SKM-1 treated with dmso at 0.1 percent for 144 hours (cell line): ENCODE data around the gene SLC2A6.

Source experiments
- DNase-seq: peaks from one replicate; lab custom pipeline; 2025; ENCODE audit not compliant: unreplicated experiment; lab: John Stamatoyannopoulos, UW

The SLC2A6 gene

DNA sequence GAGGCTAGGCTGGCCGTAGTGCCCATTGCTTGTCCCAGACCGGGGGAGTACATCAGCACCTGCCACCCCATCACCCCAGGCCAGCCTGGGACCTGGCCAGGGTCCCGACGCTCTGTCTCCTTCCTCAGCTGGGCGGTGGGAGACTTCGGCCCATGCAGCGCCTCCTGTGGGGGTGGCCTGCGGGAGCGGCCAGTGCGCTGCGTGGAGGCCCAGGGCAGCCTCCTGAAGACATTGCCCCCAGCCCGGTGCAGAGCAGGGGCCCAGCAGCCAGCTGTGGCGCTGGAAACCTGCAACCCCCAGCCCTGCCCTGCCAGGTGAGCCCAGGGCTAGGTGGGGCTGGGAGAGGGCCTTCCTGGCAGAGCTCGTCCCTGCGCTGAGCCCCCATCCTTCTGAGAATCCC, 35.7 kb downstream of the SLC2A6 start:
- DNase-seq: no peak

DNA sequence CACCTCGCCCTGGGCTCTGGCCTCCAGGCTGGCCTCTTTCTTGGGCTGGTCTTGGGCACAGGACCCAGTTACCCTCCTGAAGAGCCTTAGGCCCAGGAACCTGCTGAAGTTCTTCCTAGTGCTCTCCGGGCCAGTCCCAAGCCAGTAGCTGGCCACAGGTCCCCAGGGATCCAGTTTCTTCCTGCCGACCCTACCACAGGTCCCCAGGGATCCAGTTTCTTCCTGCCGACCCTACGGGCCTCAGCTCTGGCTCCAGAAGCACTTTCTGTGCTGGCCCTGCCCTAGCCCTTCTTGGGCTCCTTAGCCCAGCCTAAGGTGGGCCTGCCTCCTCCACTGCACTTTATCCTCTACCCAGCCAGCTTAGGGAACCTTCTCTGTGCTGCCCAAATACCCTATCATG, 37.3 kb downstream of the SLC2A6 start:
- no peak for DNase-seq

GRCh38 chr9:133440874-133441273, 38.0 kb downstream of the SLC2A6 start:
- no peak for DNase-seq

GRCh38 chr9:133439337-133439736, 39.6 kb downstream of the SLC2A6 start:
- DNase-seq: no peak

DNA sequence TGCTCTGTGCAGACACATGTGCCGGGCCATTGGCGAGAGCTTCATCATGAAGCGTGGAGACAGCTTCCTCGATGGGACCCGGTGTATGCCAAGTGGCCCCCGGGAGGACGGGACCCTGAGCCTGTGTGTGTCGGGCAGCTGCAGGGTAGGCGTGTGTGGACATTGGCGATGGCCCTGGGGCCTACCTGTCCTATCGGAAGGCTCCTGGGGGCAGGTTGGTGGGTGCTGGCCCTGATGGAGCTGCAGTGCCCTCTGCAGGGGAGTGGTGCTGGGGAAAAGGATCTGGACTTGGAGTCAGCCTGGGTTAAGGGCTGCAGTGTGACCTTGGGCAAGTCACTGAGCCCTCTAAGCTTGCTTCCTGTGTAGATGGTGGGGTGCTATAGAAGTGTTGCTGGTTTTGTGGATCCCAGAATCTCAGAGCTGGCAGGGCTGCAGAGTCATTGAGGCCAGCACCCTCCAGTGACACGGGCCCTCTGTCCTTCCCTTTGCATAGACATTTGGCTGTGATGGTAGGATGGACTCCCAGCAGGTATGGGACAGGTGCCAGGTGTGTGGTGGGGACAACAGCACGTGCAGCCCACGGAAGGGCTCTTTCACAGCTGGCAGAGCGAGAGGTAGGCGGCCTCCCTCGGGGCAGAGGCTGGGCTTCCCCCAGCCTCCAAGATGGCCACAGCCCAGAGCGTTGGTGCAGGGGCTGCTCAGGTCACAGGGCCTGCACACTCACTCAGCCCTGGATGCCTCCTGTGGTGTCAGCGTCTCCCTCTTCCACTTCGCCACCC, 41.0 kb downstream of the SLC2A6 start:
- no peak for DNase-seq

DNA sequence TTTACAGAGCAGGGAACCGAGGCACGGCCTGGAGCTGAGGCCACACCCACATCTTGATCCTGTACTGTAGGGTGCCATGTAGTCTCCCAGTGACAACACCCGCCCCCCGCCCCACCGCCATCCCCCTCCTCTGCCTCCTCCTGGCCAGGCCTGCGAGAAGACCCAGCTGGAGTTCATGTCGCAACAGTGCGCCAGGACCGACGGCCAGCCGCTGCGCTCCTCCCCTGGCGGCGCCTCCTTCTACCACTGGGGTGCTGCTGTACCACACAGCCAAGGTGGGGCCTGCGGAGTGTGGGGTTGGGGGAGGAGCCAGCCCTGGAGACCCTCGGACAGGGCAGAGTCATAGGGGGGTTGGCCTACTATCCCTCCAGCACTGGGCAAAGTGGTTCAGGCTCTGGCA, 42.2 kb downstream of the SLC2A6 start:
- no peak for DNase-seq

- DNase-seq: no peak
These were observed 45.5 kb downstream of the SLC2A6 start for GRCh38 chr9:133433351-133433843.

- peak; percentile 31 for DNase-seq
These were observed 48.7 kb downstream of the SLC2A6 start for GRCh38 chr9:133430244-133430643.

DNA sequence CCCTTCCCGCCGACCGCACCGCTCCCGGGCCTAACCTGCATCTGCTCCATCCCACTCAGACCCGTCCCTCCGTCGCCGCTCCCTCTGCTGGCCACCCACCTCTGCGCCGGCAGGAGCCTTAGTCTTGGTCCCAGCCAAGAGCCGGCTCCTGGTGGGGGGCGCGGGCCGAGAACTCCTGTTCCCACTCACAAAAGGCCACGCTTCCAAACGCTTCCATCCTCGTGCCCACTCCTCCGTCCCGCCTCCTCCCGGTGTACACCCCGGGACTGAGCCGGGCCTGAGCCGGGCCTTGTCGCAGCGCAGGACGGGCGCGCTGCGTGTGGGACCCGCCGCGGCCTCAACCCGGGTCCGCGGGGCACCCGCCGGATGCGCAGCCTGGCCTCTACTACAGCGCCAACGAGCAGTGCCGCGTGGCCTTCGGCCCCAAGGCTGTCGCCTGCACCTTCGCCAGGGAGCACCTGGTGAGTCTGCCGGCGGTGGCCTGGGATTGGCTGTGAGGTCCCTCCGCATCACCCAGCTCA, 49.2 kb downstream of the SLC2A6 start:
- DNase-seq: no peak

GRCh38 chr9:133429214-133429613, 49.7 kb downstream of the SLC2A6 start:
- no peak for DNase-seq

DNA sequence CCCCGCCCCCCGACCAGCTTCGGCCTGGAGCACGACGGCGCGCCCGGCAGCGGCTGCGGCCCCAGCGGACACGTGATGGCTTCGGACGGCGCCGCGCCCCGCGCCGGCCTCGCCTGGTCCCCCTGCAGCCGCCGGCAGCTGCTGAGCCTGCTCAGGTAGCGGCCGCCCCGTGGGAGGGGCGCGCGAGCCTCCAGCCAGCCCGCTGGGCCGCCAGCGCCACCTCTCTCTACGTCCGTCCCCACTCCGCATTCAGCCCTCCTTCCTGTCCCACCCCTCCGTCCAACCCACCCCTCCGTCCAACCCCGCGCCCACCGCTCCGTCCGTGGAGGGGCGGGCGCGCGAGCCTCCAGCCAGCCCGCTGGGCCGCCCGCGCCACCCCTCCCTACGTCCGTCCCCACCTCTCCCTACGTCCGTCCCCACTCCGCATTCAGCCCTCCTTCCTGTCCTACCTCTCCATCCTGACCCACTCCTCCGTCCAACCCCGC, 50.2 kb downstream of the SLC2A6 start:
- no peak for DNase-seq

GRCh38 chr9:133427658-133428348, 51.1 kb downstream of the SLC2A6 start:
- DNase-seq: no peak

DNA sequence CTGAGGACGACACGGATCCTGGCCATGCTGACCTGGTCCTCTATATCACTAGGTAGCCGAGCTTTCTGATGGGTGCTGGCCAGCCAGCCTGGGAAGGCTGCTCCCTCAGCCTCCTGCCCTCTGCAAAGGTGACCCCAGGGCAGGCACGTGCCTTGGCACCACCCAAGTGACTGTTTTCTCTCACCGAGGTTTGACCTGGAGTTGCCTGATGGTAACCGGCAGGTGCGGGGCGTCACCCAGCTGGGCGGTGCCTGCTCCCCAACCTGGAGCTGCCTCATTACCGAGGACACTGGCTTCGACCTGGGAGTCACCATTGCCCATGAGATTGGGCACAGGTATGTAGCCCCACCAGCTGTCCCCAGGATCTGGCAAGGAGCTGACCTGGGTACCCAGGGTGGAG, 52.9 kb downstream of the SLC2A6 start:
- no peak for DNase-seq

GRCh38 chr9:133425049-133425632, 53.8 kb downstream of the SLC2A6 start:
- DNase-seq: no peak

DNA sequence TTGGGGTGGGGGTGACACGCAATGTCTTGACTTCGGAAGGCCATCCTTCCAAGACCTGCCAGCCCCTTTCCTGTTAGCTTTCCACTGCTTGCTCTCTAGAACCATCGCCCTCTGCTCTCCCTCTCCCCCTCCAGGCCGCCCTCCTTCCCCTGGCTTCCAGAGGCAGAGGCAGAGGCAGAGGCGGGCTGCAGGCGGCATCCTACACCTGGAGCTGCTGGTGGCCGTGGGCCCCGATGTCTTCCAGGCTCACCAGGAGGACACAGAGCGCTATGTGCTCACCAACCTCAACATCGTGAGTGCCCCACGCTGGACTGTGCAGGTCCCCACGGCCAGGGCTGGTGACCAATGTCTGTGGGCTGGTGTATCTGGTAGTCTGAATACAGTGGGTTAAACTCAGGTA, 54.7 kb downstream of the SLC2A6 start:
- no peak for DNase-seq

DNA sequence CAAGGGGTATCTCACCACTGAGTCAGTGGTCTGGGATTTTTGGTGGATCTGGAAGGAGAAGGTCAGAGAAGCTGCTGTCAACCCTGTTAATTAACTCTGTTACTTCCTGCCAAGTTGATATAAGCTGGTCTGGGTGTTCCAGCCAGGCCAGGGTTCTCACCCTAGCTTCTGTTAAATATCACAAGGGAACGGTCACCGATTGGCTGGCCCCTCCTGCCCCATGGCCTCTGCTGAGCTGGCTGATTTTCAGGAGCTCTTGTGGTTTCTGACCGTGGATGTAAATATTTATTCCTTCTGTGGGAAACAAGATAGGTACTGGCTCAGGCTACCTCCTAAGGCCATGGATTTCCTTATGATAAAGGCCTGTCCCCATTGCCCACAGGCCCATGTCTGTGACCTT, 55.7 kb downstream of the SLC2A6 start:
- no peak for DNase-seq

- no peak for DNase-seq
These were observed 57.0 kb downstream of the SLC2A6 start, which contains the start of gene ADAMTS13 for GRCh38 chr9:133421615-133422542. TSS of gene ADAMTS13 (plus strand) at chr9:133422367. CDS start at chr9:133422444, 77 bp downstream.
